Testis (tissue), 3 donors: ENCODE results near the gene LYZ. TPM values are rescaled to one million over a fixed set of nuclear protein-coding genes. Genes with fewer than 3 reads are reported as not detected.

ENCODE experiments used
- DNase-seq: peaks from one replicate; pipeline ENCODE4 v3.0.0-alpha.2; 2019
- H3K27ac ChIP-seq, 2 donors: fragments of 200-600 bp; sonication (generic); one replicate each; pipeline ENCODE4 v1.5.1; 2019
- H3K27me3 ChIP-seq: fragments of 200-600 bp; sonication (generic); one replicate; pipeline ENCODE4 v1.5.1; 2019
- H3K36me3 ChIP-seq: fragments of 200-600 bp; sonication (generic); one replicate; pipeline ENCODE4 v1.5.1; 2017; ENCODE audit warnings: low read depth; ENCODE audit errors: missing control alignments
- H3K4me1 ChIP-seq: fragments of 200-600 bp; sonication (generic); one replicate; pipeline ENCODE4 v1.5.1; 2019
- H3K4me3 ChIP-seq, 2 donors: fragments of 200-600 bp; sonication (generic); one replicate each; pipeline ENCODE4 v1.5.1; 2017 to 2019
- H3K9me3 ChIP-seq: fragments of 200-600 bp; sonication (generic); one replicate; pipeline ENCODE4 v1.5.1; 2017
- CTCF ChIP-seq, 3 experiments: fragments of 450-650 bp in 2 of 3; fragments of 200-600 bp in 1 of 3; sonication (generic) in 1 of 3; IDR thresholded peaks; one replicate each; pipeline ENCODE4 v1.5.1; 2016 to 2019; ENCODE audit warnings: antibody characterized with exemption in 3 of 3, mild to moderate bottlenecking in 2 of 3, moderate library complexity in 1 of 3
- POLR2A ChIP-seq: fragments of 450-650 bp; IDR thresholded peaks from one replicate; pipeline ENCODE4 v1.6.1; 2017; ENCODE audit warnings: antibody characterized with exemption, mild to moderate bottlenecking, moderate library complexity
- WGBS, 2 donors: methylation state at CpG; one replicate each; pipeline ENCODE4 v1.1.5; 2018; 5-methylcytosine and 5-hydroxymethylcytosine counted together
- intact Hi-C: fragments of 100-400 bp; cut with DNase I; formaldehyde crosslinking; loops from one replicate; pipeline ENCODE4 v1.15.1; 2023; ENCODE audit warnings: low total_unique reads
- polyA plus RNA-seq: library from polyadenylated mRNA; stranded (reverse); fragments of 350-450 nt; fragmentation: Illumina TruSeq; extraction: RNeasy Lipid Tissue Mini Kit (QIAGEN cat#74804); gene quantifications from one replicate; pipeline ENCODE4 v1.2.3, GENCODE V29; 2014; ENCODE audit warnings: low read depth, low replicate concordance; ENCODE audit not compliant: insufficient read depth
- total RNA-seq, 2 donors: library from RNA; depleted of rRNA; stranded (reverse); fragments of >200 nt; gene quantifications; one replicate each; pipeline ENCODE4 v1.2.3, GENCODE V29; 2016

Gene LYZ
- total and polyA plus RNA-seq, 3 donors from 2014 or later: 3.4 to 203 (median 9.7) TPM

- Histone ChIP-seq H3K27me3 (no peaks in the 10 kb centered on the region), H3K4me1 (no peaks in the 10 kb centered on the region), H3K27ac (no peak overlapping the region), H3K4me3 (no peak overlapping the region), H3K9me3 (no peaks in the 10 kb centered on the region), H3K36me3 (no peaks in the 10 kb centered on the region)
- 55 to 64% methylated on average over 3 of the region's 3 CpGs for WGBS, 2 donors
- TF ChIP-seq POLR2A: no peak
- no peak for TF ChIP-seq CTCF (IDR thresholded peaks at IDR 0.05)
- intact Hi-C loops: no loop called here
- DNase-seq: no peak
Measured at GRCh38 chr12:69343885-69344612, 4.1 kb upstream of the LYZ start.

- H3K27me3 ChIP-seq: no peaks in the 10 kb centered on the region
- no peak overlapping the region for H3K27ac ChIP-seq
- WGBS, 2 donors: 94 to 96% methylated on average over 2 of the region's 2 CpGs
- no peak for TF ChIP-seq POLR2A
- TF ChIP-seq CTCF (IDR thresholded peaks at IDR 0.05): no peak
- H3K4me1 ChIP-seq: no peaks in the 10 kb centered on the region
- H3K9me3 ChIP-seq: no peaks in the 10 kb centered on the region
- H3K36me3 ChIP-seq: no peaks in the 10 kb centered on the region
- no peak overlapping the region for H3K4me3 ChIP-seq
- DNase-seq: no peak
- intact Hi-C loops: no loop called here
Measured at GRCh38 chr12:69345077-69345476, 3.1 kb upstream of the LYZ start.

- no peak overlapping the region for H3K27ac ChIP-seq
- H3K4me1 ChIP-seq: no peaks in the 10 kb centered on the region
- H3K27me3 ChIP-seq: no peaks in the 10 kb centered on the region
- intact Hi-C loops: no loop called here
- TF ChIP-seq CTCF (IDR thresholded peaks at IDR 0.05) (no peak), POLR2A (no peak)
- H3K36me3 ChIP-seq: no peaks in the 10 kb centered on the region
- no peaks in the 10 kb centered on the region for H3K9me3 ChIP-seq
- no peak for DNase-seq
- WGBS, 2 donors: 24 to 53% methylated on average over 1 of the region's 1 CpG
- no peak overlapping the region for H3K4me3 ChIP-seq
Measured at GRCh38 chr12:69345742-69346141, 2.4 kb upstream of the LYZ start.

- Histone ChIP-seq H3K4me1 (no peaks in the 10 kb centered on the region), H3K9me3 (no peaks in the 10 kb centered on the region), H3K4me3 (no peak overlapping the region), H3K27me3 (no peaks in the 10 kb centered on the region), H3K36me3 (no peaks in the 10 kb centered on the region), H3K27ac (no peak overlapping the region)
- TF ChIP-seq CTCF (IDR thresholded peaks at IDR 0.05) (no peak), POLR2A (no peak)
- intact Hi-C loops: no loop called here
- DNase-seq: no peak
- 87% methylated on average over 2 of the region's 2 CpGs for WGBS, 2 donors
Measured at GRCh38 chr12:69350002-69350626, 1.9 kb downstream of the LYZ start.

GRCh38 chr12:69350777-69351176, 2.6 kb downstream of the LYZ start:
- WGBS, 2 donors: 89 to 97% methylated on average over 1 of the region's 1 CpG
- no peak overlapping the region for H3K4me3 ChIP-seq

More at GRCh38 chr12:69350777-69351176, 2.6 kb downstream of the LYZ start:
- Histone ChIP-seq H3K27ac (no peak overlapping the region), H3K27me3 (no peaks in the 10 kb centered on the region), H3K36me3 (no peaks in the 10 kb centered on the region), H3K4me1 (no peaks in the 10 kb centered on the region), H3K9me3 (no peaks in the 10 kb centered on the region)
- no peak for DNase-seq
- intact Hi-C loops: no loop called here
- TF ChIP-seq POLR2A (no peak), CTCF (IDR thresholded peaks at IDR 0.05) (no peak)
